Mesendoderm (in vitro differentiated cells): ENCODE measurements around the gene CPB1.
A peak's percentile ranks its signal among the peaks of the same experiment; 100 is the strongest.

Experiments
- DNase-seq: peaks from one replicate; pipeline ENCODE4 v3.0.0; 2013
- H2AK5ac ChIP-seq: 2 replicates; pipeline ENCODE4 v1.6.1; 2013; ENCODE audit warnings: low read length, inconsistent platforms
- H2BK120ac ChIP-seq: 2 replicates; pipeline ENCODE4 v1.6.1; 2013; ENCODE audit warnings: low read depth, mild to moderate bottlenecking, low read length, moderate library complexity, mixed read lengths
- H2BK15ac ChIP-seq: replicated peaks from 2 replicates; pipeline ENCODE4 v1.6.1; 2013; ENCODE audit warnings: low read depth, mild to moderate bottlenecking, moderate library complexity
- H2BK5ac ChIP-seq: 2 replicates; pipeline ENCODE4 v1.6.1; 2013; ENCODE audit warnings: low read length, inconsistent platforms
- H3K18ac ChIP-seq: 2 replicates; pipeline ENCODE4 v1.6.1; 2013; ENCODE audit warnings: mild to moderate bottlenecking, low read length, mixed read lengths
- H3K23ac ChIP-seq: one replicate; pipeline ENCODE4 v1.6.1; 2013; ENCODE audit warnings: low read length
- H3K27ac ChIP-seq: 2 replicates; pipeline ENCODE4 v1.5.1; 2013; ENCODE audit warnings: low read depth, mild to moderate bottlenecking, inconsistent platforms, low read length, moderate library complexity
- H3K27me3 ChIP-seq: 2 replicates; pipeline ENCODE4 v1.6.1; 2013; ENCODE audit warnings: low read length, control low read depth, mild to moderate bottlenecking, inconsistent platforms; ENCODE audit not compliant: insufficient read depth, poor library complexity
- H3K36me3 ChIP-seq: 2 replicates; pipeline ENCODE4 v1.6.1; 2013; ENCODE audit warnings: low read length, inconsistent platforms; ENCODE audit not compliant: control insufficient read depth, insufficient read depth
- H3K4ac ChIP-seq: one replicate; pipeline ENCODE4 v1.6.1; 2013; ENCODE audit warnings: low read depth, mild to moderate bottlenecking, low read length, moderate library complexity
- H3K4me1 ChIP-seq: 2 replicates; pipeline ENCODE4 v1.6.1; 2013; ENCODE audit warnings: low read depth, low read length, inconsistent platforms; ENCODE audit not compliant: control insufficient read depth
- H3K4me2 ChIP-seq: 2 replicates; pipeline ENCODE4 v1.6.1; 2013; ENCODE audit warnings: low read length
- H3K4me3 ChIP-seq: 2 replicates; pipeline ENCODE4 v1.5.1; 2013; ENCODE audit warnings: mild to moderate bottlenecking, low read length
- H3K56ac ChIP-seq: one replicate; pipeline ENCODE4 v1.6.1; 2013; ENCODE audit warnings: low read length
- H3K79me1 ChIP-seq: 2 replicates; pipeline ENCODE4 v1.6.1; 2013; ENCODE audit warnings: low read length, inconsistent platforms
- H3K79me2 ChIP-seq: 2 replicates; pipeline ENCODE4 v1.6.1; 2013; ENCODE audit warnings: mild to moderate bottlenecking, low read length; ENCODE audit not compliant: control insufficient read depth, insufficient read depth
- H3K9ac ChIP-seq: 2 replicates; pipeline ENCODE4 v1.6.1; 2013; ENCODE audit warnings: low read length, inconsistent platforms
- H4K5ac ChIP-seq: one replicate; pipeline ENCODE4 v1.6.1; 2013; ENCODE audit warnings: low read length
- H4K8ac ChIP-seq: one replicate; pipeline ENCODE4 v1.6.1; 2013; ENCODE audit warnings: low read depth, mild to moderate bottlenecking, control low read depth, low read length, moderate library complexity
- WGBS: extraction: QIAGEN DNeasy Blood & Tissue Kit; methylation state at CpG from one replicate; pipeline ENCODE4 v1.1.7; 2013; ENCODE audit warnings: low lambda C conversion rate, missing lambda C conversion rate; ENCODE audit not compliant: insufficient coverage; ENCODE audit errors: extremely low coverage; 5-methylcytosine and 5-hydroxymethylcytosine counted together

Gene CPB1

GRCh38 chr3:148863297-148863696, 35.7 kb downstream of the CPB1 start:
- Histone ChIP-seq H3K27ac (no peak overlapping the region), H3K4me2 (no peak overlapping the region), H4K5ac (no peak overlapping the region), H3K36me3 (no peaks in the 10 kb centered on the region), H3K9ac (no peak overlapping the region), H3K56ac (no peak overlapping the region), H3K79me2 (no peaks in the 10 kb centered on the region), H3K18ac (no peak overlapping the region), H3K79me1 (no peaks in the 10 kb centered on the region), H4K8ac (no peak overlapping the region), H2BK5ac (no peak overlapping the region), H2BK120ac (no peak overlapping the region), H3K23ac (no peak overlapping the region), H3K4ac (no peak overlapping the region), H2BK15ac (no peak overlapping the region), H2AK5ac (no peak overlapping the region), H3K4me1 (no peaks in the 10 kb centered on the region), H3K27me3 (no peaks in the 10 kb centered on the region), H3K4me3 (no peak overlapping the region)
- no peak for DNase-seq
- WGBS: no CpG with 5 or more reads among the region's 4 CpGs

- WGBS: no CpG with 5 or more reads among the region's 5 CpGs
- Histone ChIP-seq H4K5ac (no peak overlapping the region), H3K56ac (no peak overlapping the region), H3K79me1 (no peaks in the 10 kb centered on the region), H2AK5ac (no peak overlapping the region), H3K4me2 (no peak overlapping the region), H3K4ac (no peak overlapping the region), H2BK120ac (no peak overlapping the region), H2BK5ac (no peak overlapping the region), H4K8ac (no peak overlapping the region), H3K79me2 (no peaks in the 10 kb centered on the region), H3K36me3 (no peaks in the 10 kb centered on the region), H3K4me1 (no peaks in the 10 kb centered on the region), H3K27me3 (no peaks in the 10 kb centered on the region), H3K4me3 (no peak overlapping the region), H3K18ac (no peak overlapping the region), H3K27ac (no peak overlapping the region), H3K9ac (no peak overlapping the region), H2BK15ac (no peak overlapping the region), H3K23ac (no peak overlapping the region)
- no peak for DNase-seq
These were observed 36.2 kb downstream of the CPB1 start for GRCh38 chr3:148863814-148864213.

DNA sequence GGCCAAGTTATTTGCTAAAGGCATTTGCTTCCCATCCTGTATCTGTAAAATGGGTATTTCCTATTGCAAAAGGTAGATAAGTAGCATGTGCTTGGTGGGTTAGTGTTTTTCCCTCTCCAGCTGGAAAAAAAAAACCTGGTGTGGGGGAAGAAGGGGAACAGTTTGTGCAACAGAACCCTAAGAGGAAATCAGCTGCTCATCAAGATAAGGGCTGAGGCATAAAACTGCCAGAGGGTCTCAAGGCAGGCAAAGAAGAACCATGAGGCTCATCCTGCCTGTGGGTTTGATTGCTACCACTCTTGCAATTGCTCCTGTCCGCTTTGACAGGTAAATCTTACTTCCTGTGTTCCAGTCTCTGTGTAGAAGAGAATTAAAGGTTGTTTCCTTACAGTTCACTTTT, 37.4 kb downstream of the CPB1 start, which contains the start of gene CPA3:
Gene CPA3, plus strand, starts transcription at position 248 of the 400 bp plus-strand sequence. Its CDS starts 12 bp downstream, at position 260.
- DNase-seq: no peak
- H3K4me1 ChIP-seq: no peaks in the 10 kb centered on the region
- no CpG with 5 or more reads among the region's 1 CpG for WGBS

DNA sequence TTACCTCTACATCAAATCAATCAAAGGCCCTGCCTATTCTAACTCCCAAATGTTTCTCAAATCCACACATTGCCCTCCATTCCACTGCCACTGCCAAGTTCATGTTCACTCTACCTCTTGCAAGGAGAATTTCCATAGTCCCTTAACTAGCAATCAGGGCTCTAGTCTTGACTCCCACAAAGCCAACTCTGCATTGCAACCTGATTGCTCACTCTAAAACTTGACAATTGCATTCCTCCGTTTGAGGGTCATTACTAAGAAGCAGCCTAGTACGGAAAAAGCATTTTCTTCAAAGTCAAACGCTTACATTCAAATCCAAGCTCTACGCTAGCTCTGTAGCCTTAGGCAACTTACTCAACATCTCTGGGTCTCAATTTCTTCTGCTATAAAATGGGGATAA, 38.6 kb downstream of the CPB1 start:
- Histone ChIP-seq H3K4ac (no peak overlapping the region), H3K27ac (no peak overlapping the region), H3K4me2 (no peak overlapping the region), H3K18ac (no peak overlapping the region), H3K79me2 (no peaks in the 10 kb centered on the region), H3K4me3 (no peak overlapping the region), H4K5ac (no peak overlapping the region), H3K4me1 (no peaks in the 10 kb centered on the region), H3K36me3 (no peaks in the 10 kb centered on the region), H2BK15ac (no peak overlapping the region), H3K27me3 (no peaks in the 10 kb centered on the region), H3K56ac (no peak overlapping the region), H2BK120ac (no peak overlapping the region), H2AK5ac (no peak overlapping the region), H3K23ac (no peak overlapping the region), H4K8ac (no peak overlapping the region), H3K79me1 (no peaks in the 10 kb centered on the region), H3K9ac (no peak overlapping the region), H2BK5ac (no peak overlapping the region)
- DNase-seq: peak; percentile 71
- no CpG with 5 or more reads among the region's 4 CpGs for WGBS

More for the DNA sequence above, 37.4 kb downstream of the CPB1 start, which contains the start of gene CPA3:
- H2BK120ac ChIP-seq: no peak within 1 kb of the TSS
- H3K4me3 ChIP-seq: no peak within 1 kb of the TSS
- no peaks in the 10 kb centered on the region for H3K79me2 ChIP-seq
- H2BK15ac ChIP-seq: no peak within 1 kb of the TSS
- H3K79me1 ChIP-seq: no peaks in the 10 kb centered on the region
- H3K18ac ChIP-seq: no peak within 1 kb of the TSS
- H3K27me3 ChIP-seq: no peaks in the 10 kb centered on the region
- no peak within 1 kb of the TSS for H2AK5ac ChIP-seq
- no peak within 1 kb of the TSS for H3K4ac ChIP-seq
- H3K27ac ChIP-seq: no peak within 1 kb of the TSS
- no peak within 1 kb of the TSS for H2BK5ac ChIP-seq
- H3K4me2 ChIP-seq: no peak within 1 kb of the TSS
- H3K9ac ChIP-seq: no peak within 1 kb of the TSS
- H3K56ac ChIP-seq: no peak within 1 kb of the TSS
- no peaks in the 10 kb centered on the region for H3K36me3 ChIP-seq
- H3K23ac ChIP-seq: no peak within 1 kb of the TSS
- H4K8ac ChIP-seq: no peak within 1 kb of the TSS
- H4K5ac ChIP-seq: no peak within 1 kb of the TSS

- Histone ChIP-seq H3K4me2 (no peak overlapping the region), H3K27ac (no peak overlapping the region), H3K4me3 (no peak overlapping the region), H2BK120ac (no peak overlapping the region), H3K56ac (no peak overlapping the region), H3K36me3 (no peaks in the 10 kb centered on the region), H2BK5ac (no peak overlapping the region), H3K4me1 (no peaks in the 10 kb centered on the region), H3K23ac (no peak overlapping the region), H2BK15ac (no peak overlapping the region), H3K4ac (no peak overlapping the region), H3K79me1 (no peaks in the 10 kb centered on the region), H3K9ac (no peak overlapping the region), H3K27me3 (no peaks in the 10 kb centered on the region), H4K5ac (no peak overlapping the region), H3K79me2 (no peaks in the 10 kb centered on the region), H2AK5ac (no peak overlapping the region), H4K8ac (no peak overlapping the region), H3K18ac (no peak overlapping the region)
- DNase-seq: no peak
- no CpG with 5 or more reads among the region's 9 CpGs for WGBS
These were observed 45.8 kb downstream of the CPB1 start for GRCh38 chr3:148873270-148873927.

DNA sequence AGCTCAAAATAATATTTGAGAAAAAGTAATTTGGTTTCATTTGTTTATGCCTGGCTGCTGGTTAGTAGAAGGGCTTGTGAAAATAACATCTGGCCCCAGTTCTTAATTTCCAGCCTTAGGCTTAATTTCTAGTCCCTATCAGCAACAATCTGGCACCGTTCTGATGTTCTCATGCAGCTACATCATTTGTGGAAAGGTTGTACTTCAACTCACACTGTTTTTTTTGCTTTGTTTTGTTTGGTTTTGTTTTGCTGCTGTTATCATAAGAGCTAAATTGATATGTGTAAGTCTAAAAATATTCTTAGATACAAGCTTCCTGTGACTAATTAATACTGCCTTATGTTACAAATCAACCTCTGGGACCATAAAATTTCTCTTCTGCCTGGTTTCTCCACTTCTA, 46.4 kb downstream of the CPB1 start:
- no peak for DNase-seq
- H2BK5ac ChIP-seq: no peak overlapping the region
- WGBS: no CpG with 5 or more reads among the region's 1 CpG
- no peak overlapping the region for H3K4ac ChIP-seq
- H3K4me3 ChIP-seq: no peak overlapping the region
- H3K56ac ChIP-seq: no peak overlapping the region
- H2AK5ac ChIP-seq: no peak overlapping the region
- no peaks in the 10 kb centered on the region for H3K4me1 ChIP-seq
- no peaks in the 10 kb centered on the region for H3K79me1 ChIP-seq
- H3K18ac ChIP-seq: no peak overlapping the region
- H4K5ac ChIP-seq: no peak overlapping the region
- no peaks in the 10 kb centered on the region for H3K27me3 ChIP-seq
- no peak overlapping the region for H2BK15ac ChIP-seq
- H4K8ac ChIP-seq: no peak overlapping the region
- H3K79me2 ChIP-seq: no peaks in the 10 kb centered on the region
- H3K36me3 ChIP-seq: no peaks in the 10 kb centered on the region
- no peak overlapping the region for H3K4me2 ChIP-seq
- no peak overlapping the region for H3K23ac ChIP-seq
- H3K27ac ChIP-seq: no peak overlapping the region
- no peak overlapping the region for H2BK120ac ChIP-seq
- no peak overlapping the region for H3K9ac ChIP-seq
